Measurements from ENCODE around the gene PXMP2.

Gene PXMP2

GRCh38 chr12:132649226-132649945, 38.0 kb upstream of the PXMP2 start:
- no peak overlapping the region for H3K9ac ChIP-seq (ENCODE audit: low read length)
- peaks cover 18% of the 10 kb centered on the region for H3K36me3 ChIP-seq (ENCODE audit: control insufficient read depth, insufficient read depth, low read length)
- H3K27me3 ChIP-seq (ENCODE audit: control insufficient read depth, insufficient read depth, low read length), result no peaks in the 10 kb centered on the region
- no peak overlapping the region for H3K27ac ChIP-seq (ENCODE audit: low read depth, low read length)
- H3K4me1 ChIP-seq (ENCODE audit: control insufficient read depth, insufficient read depth, low read length), result no peaks in the 10 kb centered on the region
- H3K4me3 ChIP-seq (ENCODE audit: low read length), result no peak overlapping the region

DNA sequence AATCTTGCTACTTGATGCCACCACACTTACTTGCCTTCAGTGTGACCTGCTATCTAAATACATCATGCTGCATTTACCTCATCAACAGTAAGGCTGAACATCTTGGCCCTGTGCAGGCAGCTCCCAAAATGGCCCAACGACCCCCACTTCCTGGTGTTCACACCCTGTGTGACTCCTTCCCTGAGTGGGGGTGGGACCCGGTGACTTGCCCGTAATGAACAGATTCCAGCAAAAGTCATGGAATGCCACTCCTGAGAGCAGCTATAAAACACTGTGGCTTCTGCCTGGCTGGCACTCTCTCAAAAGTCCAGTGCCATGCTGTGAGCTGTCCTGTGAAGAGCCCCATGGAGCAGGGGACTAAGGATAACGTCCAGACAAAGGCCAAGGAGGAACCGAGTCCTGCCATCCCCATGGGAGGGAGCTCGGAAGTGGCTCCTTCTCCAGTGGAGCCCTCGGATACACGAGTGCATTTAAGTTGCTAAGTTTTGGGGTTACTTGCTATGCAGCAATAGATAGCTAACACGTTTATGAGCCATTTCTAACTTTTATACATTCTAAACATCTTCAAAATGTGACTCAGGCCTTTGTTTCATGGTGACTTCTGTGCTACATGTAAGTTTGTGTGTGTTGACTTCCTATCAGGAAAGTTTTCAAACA, 35.8 kb upstream of the PXMP2 start:
- Histone ChIP-seq H3K36me3 (ENCODE audit: control insufficient read depth, insufficient read depth, low read length) (peaks cover 18% of the 10 kb centered on the region), H3K27ac (ENCODE audit: low read depth, low read length) (no peak overlapping the region), H3K27me3 (ENCODE audit: control insufficient read depth, insufficient read depth, low read length) (no peaks in the 10 kb centered on the region), H3K9ac (ENCODE audit: low read length) (no peak overlapping the region), H3K4me3 (ENCODE audit: low read length) (no peak overlapping the region), H3K4me1 (ENCODE audit: control insufficient read depth, insufficient read depth, low read length) (no peaks in the 10 kb centered on the region)

DNA sequence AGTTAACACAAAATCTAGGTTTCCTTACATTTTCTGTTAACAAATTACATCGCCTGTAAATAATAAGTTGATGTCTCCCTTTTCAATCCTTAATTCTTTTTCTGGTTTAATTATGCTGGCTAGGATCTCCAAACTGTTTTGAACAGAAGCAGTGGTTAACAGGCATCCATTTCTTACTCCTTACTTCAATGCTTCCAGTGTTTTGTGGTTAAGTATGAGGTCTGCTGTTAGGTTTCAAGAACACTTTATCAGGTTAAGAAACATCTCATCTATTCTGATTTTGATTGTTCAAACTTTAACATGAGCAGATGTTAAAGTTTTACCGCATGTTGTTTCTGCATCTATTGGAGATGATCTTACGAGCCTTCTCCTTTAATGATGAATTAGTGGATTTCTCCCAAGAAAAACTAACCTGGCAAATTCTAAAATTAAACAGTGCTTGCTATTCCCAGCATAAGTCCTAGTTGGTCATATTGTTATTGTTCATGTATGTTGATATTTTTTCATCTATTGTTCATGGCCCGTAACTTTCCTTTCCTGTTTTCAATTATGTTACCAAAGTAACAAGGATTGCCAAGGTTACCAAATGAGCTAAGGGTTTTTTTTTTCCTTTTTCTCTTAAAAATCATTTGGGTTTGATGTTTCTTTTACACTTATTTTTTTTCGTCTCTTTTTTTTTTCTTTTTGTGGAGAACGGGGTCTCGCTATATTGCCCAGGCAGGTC, 33.7 kb upstream of the PXMP2 start:
- Histone ChIP-seq H3K4me3 (ENCODE audit: low read length) (no peak overlapping the region), H3K36me3 (ENCODE audit: control insufficient read depth, insufficient read depth, low read length) (peaks cover 29% of the 10 kb centered on the region), H3K27ac (ENCODE audit: low read depth, low read length) (no peak overlapping the region), H3K9ac (ENCODE audit: low read length) (no peak overlapping the region), H3K27me3 (ENCODE audit: control insufficient read depth, insufficient read depth, low read length) (no peaks in the 10 kb centered on the region), H3K4me1 (ENCODE audit: control insufficient read depth, insufficient read depth, low read length) (no peaks in the 10 kb centered on the region)

DNA sequence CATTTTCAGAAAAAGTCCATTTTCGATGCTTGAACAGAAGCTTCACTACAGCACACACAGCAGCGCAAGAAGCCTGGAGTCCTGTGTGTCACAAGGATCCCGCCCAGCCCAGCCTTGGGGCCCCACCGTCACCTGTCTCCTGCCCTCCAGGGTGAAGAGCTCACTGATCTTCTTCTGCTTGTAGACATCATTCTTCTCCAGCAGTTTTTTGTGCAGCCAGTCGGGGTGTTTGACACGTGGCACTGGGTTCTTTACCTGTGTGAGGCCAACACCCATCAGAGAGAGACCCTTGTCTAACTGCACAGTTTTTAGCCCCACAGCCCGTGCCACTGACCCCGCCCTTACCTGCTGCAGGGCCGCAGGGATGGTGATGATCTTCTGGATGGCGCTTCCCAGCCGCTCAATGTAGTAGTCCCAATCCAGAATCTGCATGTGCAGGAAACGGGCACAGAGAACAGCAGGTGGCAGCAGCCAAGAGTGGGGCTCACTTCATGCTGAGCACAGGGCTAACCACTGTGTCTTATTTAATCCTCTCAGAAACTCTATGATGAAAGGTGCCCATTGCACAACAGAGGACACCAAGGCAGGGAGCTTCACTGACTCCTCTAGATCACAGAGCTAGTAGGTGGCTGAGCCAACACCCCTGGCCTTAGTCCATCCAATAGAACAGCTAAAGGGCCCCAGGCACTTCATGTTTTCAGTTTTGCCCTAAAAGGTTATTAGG, 30.2 kb upstream of the PXMP2 start:
- Histone ChIP-seq H3K9ac (ENCODE audit: low read length) (no peak overlapping the region), H3K36me3 (ENCODE audit: control insufficient read depth, insufficient read depth, low read length) (peaks cover 37% of the 10 kb centered on the region), H3K4me3 (ENCODE audit: low read length) (no peak overlapping the region), H3K4me1 (ENCODE audit: control insufficient read depth, insufficient read depth, low read length) (no peaks in the 10 kb centered on the region), H3K27me3 (ENCODE audit: control insufficient read depth, insufficient read depth, low read length) (no peaks in the 10 kb centered on the region), H3K27ac (ENCODE audit: low read depth, low read length) (no peak overlapping the region)

DNA sequence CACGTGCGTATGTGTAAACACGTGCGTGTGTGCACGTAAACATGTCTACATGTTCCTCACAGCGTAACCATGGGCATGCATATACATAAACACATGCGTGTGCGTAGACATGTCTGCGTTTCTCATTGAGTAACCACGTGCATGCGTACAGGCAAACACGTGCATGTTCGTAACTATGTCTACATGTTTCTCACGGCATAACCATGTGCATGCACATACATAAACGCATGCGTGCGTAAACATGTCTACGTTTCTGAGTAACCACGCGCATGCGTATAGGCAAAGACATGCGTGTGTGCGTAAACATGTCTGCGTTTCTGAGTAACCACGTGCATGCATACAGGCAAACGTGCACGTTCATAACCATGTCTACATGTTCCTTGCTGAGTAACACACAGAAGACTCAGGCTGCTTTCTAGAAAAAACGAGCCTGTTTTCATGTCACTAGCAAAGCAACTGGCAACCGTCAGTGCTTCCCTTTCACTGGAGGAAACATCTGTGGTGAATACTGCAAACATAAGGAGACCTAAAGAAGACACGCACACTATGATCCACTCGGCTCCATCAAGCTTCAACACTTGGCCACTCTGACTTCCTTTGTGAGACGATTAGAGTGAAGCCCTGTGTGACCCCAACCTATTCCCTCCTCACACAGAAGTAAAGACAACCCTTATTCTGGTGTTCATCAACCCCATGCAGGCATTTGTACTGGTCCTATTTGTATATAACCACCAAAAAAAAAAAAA, 29.1 kb upstream of the PXMP2 start:
- no peak overlapping the region for H3K27ac ChIP-seq (ENCODE audit: low read depth, low read length)
- no peaks in the 10 kb centered on the region for H3K4me1 ChIP-seq (ENCODE audit: control insufficient read depth, insufficient read depth, low read length)
- H3K36me3 ChIP-seq (ENCODE audit: control insufficient read depth, insufficient read depth, low read length), result peaks cover 31% of the 10 kb centered on the region
- H3K27me3 ChIP-seq (ENCODE audit: control insufficient read depth, insufficient read depth, low read length), result no peaks in the 10 kb centered on the region
- H3K9ac ChIP-seq (ENCODE audit: low read length), result no peak overlapping the region
- no peak overlapping the region for H3K4me3 ChIP-seq (ENCODE audit: low read length)

- Histone ChIP-seq H3K36me3 (ENCODE audit: control insufficient read depth, insufficient read depth, low read length) (peaks cover 34% of the 10 kb centered on the region), H3K4me1 (ENCODE audit: control insufficient read depth, insufficient read depth, low read length) (no peaks in the 10 kb centered on the region), H3K27ac (ENCODE audit: low read depth, low read length) (no peak overlapping the region), H3K9ac (ENCODE audit: low read length) (no peak overlapping the region), H3K4me3 (ENCODE audit: low read length) (no peak overlapping the region), H3K27me3 (ENCODE audit: control insufficient read depth, insufficient read depth, low read length) (no peaks in the 10 kb centered on the region)
Observed at GRCh38 chr12:132659146-132659545, 28.2 kb upstream of the PXMP2 start.

DNA sequence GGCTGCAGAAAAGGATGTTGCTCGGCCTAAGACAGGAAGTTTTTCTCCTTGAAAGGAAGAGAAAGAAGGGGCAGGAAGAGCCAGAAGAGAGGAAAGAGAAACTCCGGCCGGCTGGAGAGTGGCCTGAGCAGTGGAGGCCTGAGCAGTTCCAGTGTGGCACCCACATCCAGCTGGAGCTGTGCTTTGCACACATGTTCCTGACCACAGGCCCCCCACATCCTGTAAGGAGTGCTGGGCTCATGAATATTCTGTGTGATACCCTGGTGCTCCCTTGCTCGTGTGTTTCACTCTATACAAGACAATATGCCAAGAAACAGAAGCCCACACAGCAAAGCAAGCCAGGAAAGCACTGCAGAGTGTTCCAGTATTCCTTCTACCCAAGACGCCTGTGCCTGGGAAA, 27.3 kb upstream of the PXMP2 start:
- Histone ChIP-seq H3K27ac (ENCODE audit: low read depth, low read length) (no peak overlapping the region), H3K27me3 (ENCODE audit: control insufficient read depth, insufficient read depth, low read length) (no peaks in the 10 kb centered on the region)

DNA sequence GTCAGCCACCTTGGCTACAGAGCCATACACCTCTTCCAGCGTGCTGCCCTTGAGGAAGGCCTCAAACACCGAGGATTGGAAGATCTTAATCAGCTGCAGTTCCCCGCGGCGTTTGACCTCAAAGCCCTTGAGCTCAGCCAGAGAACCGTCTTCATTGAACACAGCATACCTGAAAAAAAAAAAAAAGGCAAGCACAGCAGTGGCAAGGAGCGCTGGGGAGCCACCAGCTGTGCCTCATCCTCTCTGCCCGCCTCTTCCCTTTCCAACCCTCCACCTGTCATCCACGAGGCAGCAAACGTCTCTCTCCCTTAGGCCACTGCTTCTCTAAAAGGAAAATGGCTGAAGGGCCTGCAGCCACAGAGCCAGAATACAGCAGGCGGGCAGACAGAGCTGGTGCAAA, 26.4 kb upstream of the PXMP2 start:
- no peak overlapping the region for H3K4me3 ChIP-seq (ENCODE audit: low read length)
- H3K27ac ChIP-seq (ENCODE audit: low read depth, low read length), result no peak overlapping the region
- peaks cover 36% of the 10 kb centered on the region for H3K36me3 ChIP-seq (ENCODE audit: control insufficient read depth, insufficient read depth, low read length)
- H3K9ac ChIP-seq (ENCODE audit: low read length), result no peak overlapping the region
- H3K4me1 ChIP-seq (ENCODE audit: control insufficient read depth, insufficient read depth, low read length), result no peaks in the 10 kb centered on the region
- H3K27me3 ChIP-seq (ENCODE audit: control insufficient read depth, insufficient read depth, low read length), result no peaks in the 10 kb centered on the region

More for the DNA sequence above, 27.3 kb upstream of the PXMP2 start:
- no peaks in the 10 kb centered on the region for H3K4me1 ChIP-seq (ENCODE audit: control insufficient read depth, insufficient read depth, low read length)
- no peak overlapping the region for H3K4me3 ChIP-seq (ENCODE audit: low read length)
- H3K36me3 ChIP-seq (ENCODE audit: control insufficient read depth, insufficient read depth, low read length), result peaks cover 36% of the 10 kb centered on the region
- no peak overlapping the region for H3K9ac ChIP-seq (ENCODE audit: low read length)

DNA sequence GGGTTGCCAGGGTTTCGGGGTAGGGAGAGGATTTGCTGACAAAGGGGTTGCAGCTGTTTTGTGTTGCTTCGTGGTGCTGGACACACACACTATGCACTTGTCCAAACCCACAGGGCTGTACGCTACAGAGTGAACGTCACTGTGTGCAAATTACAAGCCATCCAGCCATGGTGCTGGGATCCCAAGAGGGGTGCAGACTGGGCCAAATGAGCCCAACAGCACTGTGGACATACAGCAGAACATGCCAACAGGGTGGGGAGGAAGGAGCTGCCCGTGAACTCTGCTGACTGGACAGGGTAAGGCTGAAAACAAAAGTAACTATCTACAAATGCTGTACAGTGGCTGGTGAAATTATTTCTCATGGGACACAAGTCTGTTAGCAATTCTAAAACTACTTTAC, 25.4 kb upstream of the PXMP2 start:
- no peak overlapping the region for H3K4me3 ChIP-seq (ENCODE audit: low read length)
- H3K4me1 ChIP-seq (ENCODE audit: control insufficient read depth, insufficient read depth, low read length), result no peaks in the 10 kb centered on the region
- H3K9ac ChIP-seq (ENCODE audit: low read length), result no peak overlapping the region
- peaks cover 36% of the 10 kb centered on the region for H3K36me3 ChIP-seq (ENCODE audit: control insufficient read depth, insufficient read depth, low read length)
- H3K27ac ChIP-seq (ENCODE audit: low read depth, low read length), result no peak overlapping the region
- H3K27me3 ChIP-seq (ENCODE audit: control insufficient read depth, insufficient read depth, low read length), result no peaks in the 10 kb centered on the region

DNA sequence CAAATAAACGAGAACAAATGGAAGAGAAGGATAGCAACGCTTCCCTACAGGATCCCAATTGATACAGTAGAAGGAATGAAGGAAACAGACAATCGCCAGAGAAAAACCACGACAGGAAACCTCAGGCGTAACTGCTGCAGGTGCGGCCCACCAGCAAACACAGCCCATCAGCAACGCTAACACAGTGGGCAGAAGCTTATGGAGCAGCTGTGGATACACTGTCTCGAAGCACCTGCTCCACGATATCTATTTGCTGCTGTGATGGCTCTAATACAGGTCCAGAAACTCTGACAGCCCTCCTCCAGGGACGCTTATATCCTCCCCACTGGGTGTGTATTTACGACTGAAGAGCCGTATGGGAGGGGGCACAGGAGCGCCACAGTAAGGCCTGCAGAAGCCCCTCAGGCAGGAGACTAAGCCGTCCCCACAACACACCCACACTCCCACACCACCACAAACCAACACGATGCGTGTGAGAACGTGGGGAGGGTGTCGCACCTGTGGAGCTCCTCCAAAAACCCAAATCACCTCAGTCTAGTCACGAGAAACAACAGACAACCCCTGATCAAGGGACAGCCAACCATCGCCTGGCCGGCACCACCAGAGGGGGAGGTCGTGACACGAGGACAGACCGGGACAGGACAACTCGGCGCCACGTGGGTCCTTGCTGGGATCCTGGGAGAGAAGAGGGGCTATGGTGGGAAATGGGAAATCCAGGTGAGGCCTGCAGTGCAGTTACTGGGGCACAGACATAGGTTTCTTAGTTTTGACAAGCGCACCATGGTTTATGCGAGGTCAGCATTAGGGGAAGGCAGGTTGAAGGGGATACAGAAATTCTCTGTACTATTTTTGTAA, 24.3 kb upstream of the PXMP2 start:
- no peaks in the 10 kb centered on the region for H3K27me3 ChIP-seq (ENCODE audit: control insufficient read depth, insufficient read depth, low read length)
- no peaks in the 10 kb centered on the region for H3K4me1 ChIP-seq (ENCODE audit: control insufficient read depth, insufficient read depth, low read length)
- H3K9ac ChIP-seq (ENCODE audit: low read length), result no peak overlapping the region
- no peak overlapping the region for H3K4me3 ChIP-seq (ENCODE audit: low read length)
- H3K36me3 ChIP-seq (ENCODE audit: control insufficient read depth, insufficient read depth, low read length), result peaks cover 31% of the 10 kb centered on the region
- H3K27ac ChIP-seq (ENCODE audit: low read depth, low read length), result no peak overlapping the region
